Loucy (cell line): ENCODE results near the gene RBM44.

Source experiments
- EZH2phosphoT487 ChIP-seq: fragments of 200-600 bp; IDR thresholded peaks from 2 replicates; pipeline ENCODE4 v1.6.1; 2018; ENCODE audit warnings: antibody characterized with exemption, mild to moderate bottlenecking, moderate library complexity, borderline replicate concordance
- TF ChIP-seq, protein P1 (sequence below): fragments of 200-600 bp; sonication (generic); conservative IDR thresholded peaks from 2 replicates; pipeline ENCODE4 v1.5.1; 2014; ENCODE audit warnings: mild to moderate bottlenecking, antibody characterized with exemption, low read length

DNA sequence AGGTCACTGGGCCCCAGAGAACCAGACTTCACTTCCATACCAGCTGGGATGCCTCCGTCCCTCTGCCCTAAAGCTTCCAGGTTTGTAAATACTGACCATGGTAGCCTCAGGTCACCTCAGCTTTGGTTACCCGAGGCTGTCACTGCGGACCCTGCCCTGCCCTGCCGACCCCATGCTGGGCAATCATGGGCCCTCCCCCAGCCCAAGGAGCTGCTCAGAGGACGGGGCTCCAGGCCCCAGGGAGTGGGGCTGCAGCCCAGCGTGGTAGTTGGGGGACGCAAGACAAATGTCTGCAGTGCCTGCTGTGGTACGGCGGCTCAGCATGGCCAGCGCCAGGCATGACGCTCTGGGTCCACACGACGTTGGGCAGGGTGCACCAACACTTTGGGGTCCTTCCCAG, 86.1 kb downstream of the RBM44 start:
- TF ChIP-seq, protein P1, sequence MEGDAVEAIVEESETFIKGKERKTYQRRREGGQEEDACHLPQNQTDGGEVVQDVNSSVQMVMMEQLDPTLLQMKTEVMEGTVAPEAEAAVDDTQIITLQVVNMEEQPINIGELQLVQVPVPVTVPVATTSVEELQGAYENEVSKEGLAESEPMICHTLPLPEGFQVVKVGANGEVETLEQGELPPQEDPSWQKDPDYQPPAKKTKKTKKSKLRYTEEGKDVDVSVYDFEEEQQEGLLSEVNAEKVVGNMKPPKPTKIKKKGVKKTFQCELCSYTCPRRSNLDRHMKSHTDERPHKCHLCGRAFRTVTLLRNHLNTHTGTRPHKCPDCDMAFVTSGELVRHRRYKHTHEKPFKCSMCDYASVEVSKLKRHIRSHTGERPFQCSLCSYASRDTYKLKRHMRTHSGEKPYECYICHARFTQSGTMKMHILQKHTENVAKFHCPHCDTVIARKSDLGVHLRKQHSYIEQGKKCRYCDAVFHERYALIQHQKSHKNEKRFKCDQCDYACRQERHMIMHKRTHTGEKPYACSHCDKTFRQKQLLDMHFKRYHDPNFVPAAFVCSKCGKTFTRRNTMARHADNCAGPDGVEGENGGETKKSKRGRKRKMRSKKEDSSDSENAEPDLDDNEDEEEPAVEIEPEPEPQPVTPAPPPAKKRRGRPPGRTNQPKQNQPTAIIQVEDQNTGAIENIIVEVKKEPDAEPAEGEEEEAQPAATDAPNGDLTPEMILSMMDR = no peak
- no peak for TF ChIP-seq EZH2phosphoT487
